Duodenal mucosa (tissue), 2 donors: ENCODE measurements around the gene NFIX.
"Not testable (repeated sequence)": the region's sequence is repeated elsewhere in the genome, so short reads cannot be mapped to it uniquely, and the experiment has no call there.

Source experiments
- H3K27ac ChIP-seq: one replicate; pipeline ENCODE4 v1.7.0; 2013; ENCODE audit warnings: low read depth, low read length
- H3K27me3 ChIP-seq, 2 donors: one replicate each; pipeline ENCODE4 v1.7.0; 2013; ENCODE audit warnings: low read length in 2 of 2, control low read depth in 1 of 2; ENCODE audit not compliant: insufficient read depth in 2 of 2, control insufficient read depth in 1 of 2
- H3K36me3 ChIP-seq, 2 donors: one replicate each; pipeline ENCODE4 v1.7.0; 2013; ENCODE audit warnings: low read length in 2 of 2, control low read depth in 1 of 2; ENCODE audit not compliant: insufficient read depth in 2 of 2, control insufficient read depth in 1 of 2
- H3K4me1 ChIP-seq, 2 donors: one replicate each; pipeline ENCODE4 v1.7.0; 2013; ENCODE audit warnings: low read length in 2 of 2, control low read depth in 1 of 2; ENCODE audit not compliant: insufficient read depth in 2 of 2, control insufficient read depth in 1 of 2
- H3K4me3 ChIP-seq, 2 donors: one replicate each; pipeline ENCODE4 v1.7.0; 2013; ENCODE audit warnings: low read length in 2 of 2, low read depth in 1 of 2
- H3K9ac ChIP-seq, 2 donors: one replicate each; pipeline ENCODE4 v1.7.0; 2013; ENCODE audit warnings: low read length in 2 of 2, low read depth in 1 of 2
- H3K9me3 ChIP-seq, 2 donors: one replicate each; pipeline ENCODE4 v1.7.0; 2013; ENCODE audit warnings: low read length in 2 of 2, control low read depth in 1 of 2; ENCODE audit not compliant: control insufficient read depth in 1 of 2

NFIX gene

DNA sequence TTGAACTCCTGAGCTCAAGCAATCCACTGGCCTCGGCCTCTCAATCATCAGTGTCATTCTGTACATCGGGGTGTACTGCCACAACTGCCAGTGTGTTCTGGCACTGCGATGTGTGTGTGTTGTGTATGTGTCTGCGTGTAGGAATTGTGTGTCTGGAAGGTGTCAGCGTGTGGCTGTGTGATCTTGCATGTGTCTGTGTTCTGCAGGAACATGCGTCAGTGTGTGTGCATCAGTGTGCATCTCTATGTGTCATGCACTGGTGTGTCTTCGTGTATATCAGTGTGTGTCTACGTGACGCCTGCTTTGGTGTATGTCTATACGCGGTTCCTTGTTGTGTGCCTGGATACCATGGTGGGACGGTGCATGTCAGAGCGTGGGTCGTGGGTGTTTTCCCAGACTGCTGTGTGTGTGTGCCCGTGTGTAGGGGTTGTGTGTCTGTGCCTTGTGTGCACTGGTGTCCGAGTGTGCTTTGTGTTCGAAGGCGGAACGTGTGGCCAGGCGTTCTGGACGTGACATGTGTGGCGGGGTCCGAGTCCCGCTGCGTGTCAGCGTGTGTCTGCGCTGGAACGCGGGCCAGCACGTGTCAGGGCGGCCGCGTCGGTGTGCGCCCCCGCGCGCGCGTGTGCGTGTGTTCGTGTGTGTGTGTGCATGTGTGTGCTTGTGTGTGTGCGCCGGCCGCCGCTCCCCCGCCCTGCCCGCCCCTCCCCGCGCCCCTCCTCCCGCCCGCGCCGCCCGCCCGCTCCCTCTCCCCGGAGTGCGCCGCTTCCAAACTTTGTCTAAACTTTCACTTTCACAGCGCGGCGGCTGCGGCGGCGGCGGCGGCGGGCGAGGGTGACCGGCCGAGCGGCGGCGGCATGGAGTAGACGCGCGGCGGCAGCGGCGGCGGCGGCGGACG is at the start of gene NFIX:
Gene NFIX (plus strand): TSS at position 775 of the 895 bp plus-strand sequence. CDS start 363 bp downstream, outside the sequence.
- no peaks in the 10 kb centered on the region for H3K27me3 ChIP-seq

GRCh38 chr19:12945479-12946091 is 49.7 kb upstream of the NFIX start, which contains the start of gene RAD23A:
Gene RAD23A (plus strand): TSS chr19:12945862. CDS start chr19:12945949, 87 bp downstream.
- H3K36me3 ChIP-seq: peaks cover 28 to 66% of the 10 kb centered on the region in 2 donors
- peak within 1 kb of the TSS; percentile 89 for H3K27ac ChIP-seq
- H3K27me3 ChIP-seq: no peaks in the 10 kb centered on the region
- no peaks in the 10 kb centered on the region for H3K9me3 ChIP-seq
- peaks cover 32 to 51% of the 10 kb centered on the region in 2 donors for H3K4me1 ChIP-seq
- peak within 1 kb of the TSS; percentile 79 to 83 for H3K9ac ChIP-seq
- H3K4me3 ChIP-seq: peak within 1 kb of the TSS; percentile 88 to 90

More for the DNA sequence above, at the start of gene NFIX:
- H3K36me3 ChIP-seq: peaks cover 3 to 6% of the 10 kb centered on the region in 2 donors
- peaks cover 12 to 16% of the 10 kb centered on the region in 2 donors for H3K4me1 ChIP-seq
- H3K9me3 ChIP-seq: no peaks in the 10 kb centered on the region
- peak within 1 kb of the TSS; percentile 77 to 89 for H3K4me3 ChIP-seq
- H3K9ac ChIP-seq: peak within 1 kb of the TSS; percentile 54 to 77
- H3K27ac ChIP-seq: no peak within 1 kb of the TSS

DNA sequence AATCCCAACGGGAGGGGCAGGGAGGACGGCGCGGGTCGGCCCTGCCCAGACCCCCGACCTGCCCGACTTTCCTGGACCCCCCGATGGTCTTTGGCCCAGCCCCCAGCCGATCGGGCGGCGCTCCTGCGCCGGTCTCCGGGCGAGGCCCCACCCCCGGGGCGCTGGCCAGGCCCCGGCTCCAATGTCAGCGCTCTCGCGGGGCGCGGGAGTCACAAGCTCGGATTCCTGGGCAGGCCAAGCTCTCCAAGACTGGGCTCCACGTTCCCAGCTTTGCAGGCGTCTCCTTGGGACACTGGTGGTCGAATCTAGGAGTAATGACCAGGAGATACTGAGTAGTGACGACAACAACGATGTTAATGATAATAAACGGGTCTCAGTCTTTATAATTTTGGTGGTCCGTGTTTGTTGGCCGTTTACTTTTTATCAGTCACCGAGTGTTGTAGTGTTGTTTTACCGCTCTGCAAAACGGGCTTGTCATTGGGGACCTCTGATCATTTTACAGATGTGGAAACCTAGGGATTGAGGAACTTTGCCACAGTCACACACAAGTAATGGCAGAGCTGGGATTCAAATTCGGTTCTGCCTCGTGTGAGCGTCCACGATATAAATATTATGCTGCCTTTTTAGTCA is 49.1 kb upstream of the NFIX start:
- Histone ChIP-seq H3K27ac (peak overlapping the region; percentile 89), H3K9ac (peak overlapping the region; percentile 79 to 83), H3K4me3 (peak overlapping the region; percentile 88 to 90), H3K9me3 (no peaks in the 10 kb centered on the region), H3K36me3 (peaks cover 24 to 62% of the 10 kb centered on the region in 2 donors), H3K4me1 (peaks cover 26 to 45% of the 10 kb centered on the region in 2 donors), H3K27me3 (no peaks in the 10 kb centered on the region)

DNA sequence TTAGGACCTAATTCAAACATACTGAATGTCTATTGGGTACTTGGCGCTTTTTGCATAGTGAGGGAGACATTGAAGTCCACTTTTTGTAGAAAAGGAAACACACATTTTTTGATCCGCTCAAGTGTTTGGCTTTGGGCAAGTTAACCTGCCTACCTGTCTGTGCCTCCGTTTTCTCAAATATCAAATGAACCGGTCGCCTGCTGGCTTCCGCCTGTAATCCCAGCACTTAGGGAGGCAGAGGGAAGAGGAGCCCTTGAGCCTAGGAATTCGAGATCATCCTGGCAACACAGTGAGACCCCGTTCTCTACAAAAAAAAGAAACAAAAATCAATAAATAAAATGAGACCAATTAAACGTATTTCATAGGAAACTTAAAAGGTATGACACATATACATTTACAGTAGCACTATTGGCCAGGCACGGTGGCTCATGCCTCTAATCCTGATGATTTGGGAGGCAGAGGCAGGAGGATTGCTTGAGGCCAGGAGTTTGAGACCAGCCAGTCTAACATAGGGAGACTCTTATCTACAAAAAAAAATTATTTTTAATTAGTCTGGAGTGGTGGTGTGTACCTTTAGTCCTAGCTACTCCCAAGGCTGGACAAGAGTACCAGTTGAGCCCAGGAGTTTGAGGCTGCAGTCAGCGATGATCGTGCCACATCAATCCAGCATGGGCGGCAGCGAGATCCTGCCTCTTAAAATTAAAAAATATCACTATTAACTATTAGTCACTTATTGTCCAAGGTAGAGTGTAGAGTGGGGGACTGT is 48.4 kb upstream of the NFIX start:
- Histone ChIP-seq H3K4me3 (peak overlapping the region; percentile 88 to 90), H3K27ac (no peak overlapping the region), H3K27me3 (no peaks in the 10 kb centered on the region), H3K9me3 (no peaks in the 10 kb centered on the region), H3K36me3 (peaks cover 24 to 60% of the 10 kb centered on the region in 2 donors), H3K4me1 (peaks cover 26 to 39% of the 10 kb centered on the region in 2 donors), H3K9ac (peak overlapping the region; percentile 79 to 83)

GRCh38 chr19:12947702-12948611 is 47.3 kb upstream of the NFIX start:
- peaks cover 24 to 60% of the 10 kb centered on the region in 2 donors for H3K36me3 ChIP-seq
- H3K9me3 ChIP-seq: no peaks in the 10 kb centered on the region
- H3K27me3 ChIP-seq: no peaks in the 10 kb centered on the region
- no peak overlapping the region for H3K27ac ChIP-seq
- H3K9ac ChIP-seq: no peak overlapping the region
- peaks cover 26 to 30% of the 10 kb centered on the region in 2 donors for H3K4me1 ChIP-seq
- H3K4me3 ChIP-seq: no peak overlapping the region

- H3K4me1 ChIP-seq: peaks cover 19 to 22% of the 10 kb centered on the region in 2 donors
- H3K36me3 ChIP-seq: peaks cover 17 to 57% of the 10 kb centered on the region in 2 donors
- no peak overlapping the region for H3K27ac ChIP-seq
- H3K4me3 ChIP-seq: no peak overlapping the region
- H3K27me3 ChIP-seq: no peaks in the 10 kb centered on the region
- no peaks in the 10 kb centered on the region for H3K9me3 ChIP-seq
- H3K9ac ChIP-seq: no peak overlapping the region
These were observed 46.5 kb upstream of the NFIX start for GRCh38 chr19:12948612-12949362.

DNA sequence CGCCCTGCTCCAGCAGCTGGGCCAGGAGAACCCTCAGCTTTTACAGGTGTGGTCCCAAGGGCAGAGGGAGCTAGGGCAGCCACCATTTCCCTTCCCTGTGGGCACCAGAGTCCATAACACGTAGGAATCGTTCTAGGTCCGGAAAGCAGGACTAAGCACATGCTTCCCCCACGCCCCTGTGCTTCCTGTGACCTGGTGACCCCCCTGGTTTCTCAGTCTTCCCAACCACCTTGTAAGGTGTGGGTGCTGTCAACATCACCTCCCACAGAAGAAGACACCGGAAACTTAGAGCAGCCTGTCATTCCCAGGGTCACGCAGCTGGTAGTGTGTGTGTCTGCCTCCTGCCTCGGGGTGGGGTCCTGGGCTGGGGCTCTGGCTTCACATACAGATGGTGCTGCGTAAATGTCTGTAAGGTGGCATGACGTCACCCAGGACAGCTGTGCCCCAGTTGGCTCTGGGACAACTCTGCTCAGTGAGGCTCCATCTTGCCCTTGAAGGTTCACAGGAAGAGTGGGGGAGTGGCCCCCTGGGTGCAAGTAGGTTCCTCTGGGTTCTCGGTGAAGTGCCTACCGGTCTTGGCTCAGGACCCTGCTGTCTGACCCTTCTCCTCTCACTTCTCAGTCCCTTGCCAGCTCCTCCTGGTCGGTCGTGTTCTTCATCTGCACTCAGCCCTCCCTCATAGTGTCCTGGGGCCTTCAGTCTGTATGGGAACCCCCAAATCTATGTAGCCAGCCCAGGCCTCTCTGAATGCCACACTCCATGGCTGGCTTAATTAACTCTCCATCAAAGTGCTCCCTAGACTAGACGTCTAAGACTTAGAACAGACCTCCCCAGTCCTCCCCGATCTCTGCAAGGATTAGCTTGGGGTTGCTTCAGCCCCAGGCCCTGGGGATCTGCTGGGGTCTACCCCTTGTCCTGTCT is 45.7 kb upstream of the NFIX start:
- Histone ChIP-seq H3K4me1 (peaks cover 22% of the 10 kb centered on the region in 2 donors), H3K27me3 (no peaks in the 10 kb centered on the region), H3K9ac (no peak overlapping the region), H3K9me3 (no peaks in the 10 kb centered on the region), H3K27ac (no peak overlapping the region), H3K36me3 (peaks cover 20 to 59% of the 10 kb centered on the region in 2 donors), H3K4me3 (no peak overlapping the region)

- H3K4me3 ChIP-seq, H3K27ac ChIP-seq, H3K9ac ChIP-seq, H3K27me3 ChIP-seq, H3K9me3 ChIP-seq: not testable (repeated sequence)
- peaks cover 21 to 56% of the 10 kb centered on the region in 2 donors for H3K36me3 ChIP-seq
- peaks cover 17 to 28% of the 10 kb centered on the region in 2 donors for H3K4me1 ChIP-seq
These were observed 43.2 kb upstream of the NFIX start for GRCh38 chr19:12952050-12952449.
